A549 (cell line): ENCODE measurements around the gene FAM227A. TPM values are rescaled to one million over a fixed set of nuclear protein-coding genes. Genes with fewer than 3 reads are reported as not detected.

Experiments
- ATAC-seq, 2 experiments: fragments of 200-7000 bp in 1 of 2; fragments of >200 bp in 1 of 2; cut with Nextera tagmentation in 1 of 2; cut with Tn5 transposase in 1 of 2; 3 replicates each; pipeline versions ENCODE4 v1.8.0 to v1.9.1; 2018 to 2020; ENCODE audit warnings: mild to moderate bottlenecking in 1 of 2, moderate library complexity in 1 of 2
- CTCF ChIA-PET: fragments of 300-600 bp; sonication (Branson Sonifier 250); formaldehyde crosslinking; extraction: SDS; loops from one replicate; lab custom pipeline; 2021; ENCODE audit warnings: antibody characterized with exemption, inconsistent platforms; lab: Yijun Ruan, JAX
- POLR2A ChIA-PET: fragments of 350-600 bp; formaldehyde crosslinking; extraction: SDS; loops from one replicate; lab custom pipeline; 2021; ENCODE audit warnings: antibody characterized with exemption, inconsistent platforms; lab: Yijun Ruan, JAX
- DNase-seq, 2 experiments: peaks; one replicate each; pipeline versions ENCODE4 v3.0.0 to v3.0.0-alpha.2; 2011 to 2016; ENCODE audit warnings: low read depth in 1 of 2, low spot score in 1 of 2
- FAIRE-seq: peaks from 2 replicates; lab custom pipeline; 2011; peaks lifted over from hg19 to GRCh38; lab: Jason Lieb, UNC
- H3K27ac ChIP-seq, 2 experiments: fragments of >200 bp; sonication (Bioruptor Twin); formaldehyde crosslinking; 3 replicates each; pipeline ENCODE4 v1.5.1; 2016 to 2017
- H3K4me1 ChIP-seq: fragments of >200 bp; sonication (Bioruptor Twin); formaldehyde crosslinking; 3 replicates; pipeline ENCODE4 v1.6.1; 2016
- H3K4me2 ChIP-seq: fragments of >200 bp; sonication (Bioruptor Twin); formaldehyde crosslinking; 3 replicates; pipeline ENCODE4 v1.6.1; 2016
- H3K4me3 ChIP-seq: fragments of >200 bp; sonication (Bioruptor Twin); formaldehyde crosslinking; 3 replicates; pipeline ENCODE4 v1.5.1; 2016
- H3K9me3 ChIP-seq: fragments of >200 bp; sonication (Bioruptor Twin); formaldehyde crosslinking; 3 replicates; pipeline ENCODE4 v1.6.1; 2016
- BHLHE40 ChIP-seq: IDR thresholded peaks from 2 replicates; pipeline ENCODE4 v1.6.1; 2012; ENCODE audit warnings: low read depth, low read length, inconsistent platforms
- CBX8 ChIP-seq: fragments of 200-600 bp; sonication (generic); IDR thresholded peaks from 2 replicates; pipeline ENCODE4 v1.6.1; 2016
- CHD2 ChIP-seq: fragments of 150-350 bp; IDR thresholded peaks from 2 replicates; pipeline ENCODE4 v1.6.1; 2014; ENCODE audit warnings: low read length; ENCODE audit not compliant: partially characterized antibody
- CTCF ChIP-seq: fragments of >200 bp; sonication (Bioruptor Twin); formaldehyde crosslinking; IDR thresholded peaks from 3 replicates; pipeline ENCODE4 v1.5.1; 2016
- E2F6 ChIP-seq: IDR thresholded peaks from 2 replicates; pipeline ENCODE4 v1.6.1; 2012; ENCODE audit warnings: low read depth, borderline replicate concordance
- EHF ChIP-seq: fragments of 250-450 bp; sonication (Bioruptor Pico); IDR thresholded peaks from 2 replicates; pipeline ENCODE4 v1.5.0; 2020; ENCODE audit warnings: mild to moderate bottlenecking
- EHMT2 ChIP-seq: fragments of 200-600 bp; sonication (generic); IDR thresholded peaks from 2 replicates; pipeline ENCODE4 v1.6.1; 2016; ENCODE audit warnings: antibody characterized with exemption, low read depth, mild to moderate bottlenecking, moderate library complexity
- EP300 ChIP-seq, 2 experiments: fragments of >200 bp; sonication (Bioruptor Twin); formaldehyde crosslinking; IDR thresholded peaks; 2 replicates in 1 of 2; 3 replicates in 1 of 2; pipeline ENCODE4 v1.6.1; 2016 to 2017
- FOSB ChIP-seq: fragments of 250-450 bp; sonication (Bioruptor Pico); IDR thresholded peaks from 2 replicates; pipeline ENCODE4 v1.5.0; 2020; ENCODE audit warnings: mild to moderate bottlenecking, moderate library complexity
- GATA3 ChIP-seq: IDR thresholded peaks from 2 replicates; pipeline ENCODE4 v1.6.1; 2012; ENCODE audit warnings: borderline replicate concordance
- HOXB13 ChIP-seq: fragments of 250-450 bp; sonication (Bioruptor Pico); IDR thresholded peaks from 2 replicates; pipeline ENCODE4 v1.5.0; 2020; ENCODE audit warnings: low read depth, mild to moderate bottlenecking, moderate library complexity
- HOXB5 ChIP-seq: fragments of 250-450 bp; sonication (Bioruptor Pico); IDR thresholded peaks from 2 replicates; pipeline ENCODE4 v1.5.0; 2020; ENCODE audit warnings: mild to moderate bottlenecking, moderate library complexity
- JUN ChIP-seq, 2 experiments: fragments of >200 bp; sonication (Bioruptor Twin); formaldehyde crosslinking; IDR thresholded peaks; 2 replicates in 1 of 2; 3 replicates in 1 of 2; pipeline ENCODE4 v1.6.1; 2016 to 2017
- KDM5A ChIP-seq: fragments of 200-600 bp; sonication (generic); IDR thresholded peaks from 2 replicates; pipeline ENCODE4 v1.6.1; 2016; ENCODE audit warnings: antibody characterized with exemption, mild to moderate bottlenecking
- MAZ ChIP-seq: fragments of 150-350 bp; IDR thresholded peaks from 2 replicates; pipeline ENCODE4 v1.6.1; 2014; ENCODE audit warnings: antibody characterized with exemption, low read depth, low read length, borderline replicate concordance
- MYC ChIP-seq: IDR thresholded peaks from 2 replicates; pipeline ENCODE4 v1.6.1; 2012; ENCODE audit warnings: mild to moderate bottlenecking, inconsistent platforms, low read length, improper control_type of control experiment, borderline replicate concordance
- NR3C1 ChIP-seq: fragments of >200 bp; sonication (Bioruptor Twin); formaldehyde crosslinking; IDR thresholded peaks from 3 replicates; pipeline ENCODE4 v1.6.1; 2017
- PBX3 ChIP-seq: IDR thresholded peaks from 2 replicates; pipeline ENCODE4 v1.6.1; 2012
- RCOR1 ChIP-seq: fragments of 150-350 bp; IDR thresholded peaks from 2 replicates; pipeline ENCODE4 v1.6.1; 2014; ENCODE audit warnings: antibody characterized with exemption, low read length, low read depth
- RFX5 ChIP-seq: fragments of 450-650 bp; IDR thresholded peaks from 2 replicates; pipeline ENCODE4 v1.7.1; 2014; ENCODE audit warnings: antibody characterized with exemption, mild to moderate bottlenecking, moderate library complexity
- SMC3 ChIP-seq: fragments of >200 bp; sonication (Bioruptor Twin); formaldehyde crosslinking; IDR thresholded peaks from 3 replicates; pipeline ENCODE4 v1.6.1; 2018; ENCODE audit warnings: inconsistent platforms
- TFCP2L1 ChIP-seq: fragments of 250-450 bp; sonication (Bioruptor Pico); IDR thresholded peaks from 2 replicates; pipeline ENCODE4 v1.5.0; 2021; ENCODE audit warnings: mild to moderate bottlenecking
- TP53 ChIP-seq: fragments of 250-450 bp; sonication (Bioruptor Pico); IDR thresholded peaks from 2 replicates; pipeline ENCODE4 v1.5.0; 2021; ENCODE audit warnings: mild to moderate bottlenecking, moderate library complexity
- ZFP36 ChIP-seq: fragments of 450-650 bp; IDR thresholded peaks from 2 replicates; pipeline ENCODE4 v1.6.1; 2014; ENCODE audit warnings: borderline replicate concordance; ENCODE audit not compliant: partially characterized antibody
- ZNF302 ChIP-seq: fragments of 250-450 bp; sonication (Bioruptor Pico); IDR thresholded peaks from 2 replicates; pipeline ENCODE4 v1.9.0; 2021; ENCODE audit warnings: inconsistent platforms, mild to moderate bottlenecking, moderate library complexity
- WGBS: methylation state at CpG from one replicate; pipeline ENCODE4 v1.1.6; 2017; ENCODE audit errors: missing lambda C conversion rate; 5-methylcytosine and 5-hydroxymethylcytosine counted together
- polyA plus RNA-seq, 4 experiments: library from polyadenylated mRNA; depleted of rRNA in 3 of 4; stranded (reverse); fragments of >200 nt; fragmentation: RNase III in 1 of 4; extraction: RNeasy Plus Mini Kit Qiagen cat#74134 plus additional on column Dnase treatment in 1 of 4; gene quantifications; 2 replicates in 3 of 4; 3 replicates in 1 of 4; pipeline ENCODE4 v1.2.3, GENCODE V29; 2011 to 2017
- TF ChIP-seq, protein P1 (sequence below): fragments of >200 bp; sonication (Bioruptor Twin); formaldehyde crosslinking; IDR thresholded peaks from 2 replicates; pipeline ENCODE4 v1.6.1; 2016
- TF ChIP-seq, protein P2 (sequence below): fragments of 450-650 bp; IDR thresholded peaks from 2 replicates; pipeline ENCODE4 v1.6.1; 2014; ENCODE audit warnings: antibody characterized with exemption

FAM227A gene
- polyA plus RNA-seq, 2 of the 4 experiments (the other 2 are of a cell fraction) = 1.4 to 3.5 TPM

DNA sequence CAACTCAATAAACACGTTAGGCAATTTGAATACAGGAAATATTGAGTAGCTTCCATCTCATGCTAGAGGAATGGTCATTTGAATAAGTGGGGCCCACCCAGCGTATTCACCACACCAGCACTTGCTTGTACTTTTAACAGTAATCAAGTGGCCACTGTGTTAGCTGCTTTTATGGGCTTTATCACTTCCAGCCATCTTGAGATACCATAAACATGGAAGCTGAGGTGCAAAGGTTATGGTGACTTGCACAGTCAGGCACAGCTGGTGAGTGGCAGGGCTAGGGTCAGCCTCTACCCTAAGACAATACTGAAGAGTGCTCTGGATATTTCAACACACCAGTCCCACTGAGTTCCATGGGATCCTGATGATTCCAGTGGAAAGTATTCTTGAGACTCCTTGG lies 37.9 kb upstream of the FAM227A start:
- WGBS = 88% methylated on average over 2 of the region's 2 CpGs
- CTCF ChIA-PET = no interaction called here
- DNase-seq (no peak), FAIRE-seq (no peak), ATAC-seq (no peak)
- no peak overlapping the region for H3K4me2 ChIP-seq
- TF ChIP-seq EP300 (IDR thresholded peaks at IDR 0.05) (no peak), ZFP36 (no peak), TFCP2L1 (CRISPR knock-in tag) (no peak), RFX5 (no peak), KDM5A (no peak), NR3C1 (no peak), HOXB13 (no peak), CHD2 (no peak), BHLHE40 (no peak), RCOR1 (no peak), FOSB (CRISPR knock-in tag) (no peak), JUN (IDR thresholded peaks at IDR 0.05) (no peak), CTCF (no peak)
- no peak overlapping the region for H3K4me3 ChIP-seq
- no peak overlapping the region for H3K27ac ChIP-seq
- no peaks in the 10 kb centered on the region for H3K9me3 ChIP-seq
- H3K4me1 ChIP-seq = peaks cover 45% of the 10 kb centered on the region
- POLR2A ChIA-PET = no interaction called here

- ChIA-PET POLR2A (no interaction called here), CTCF (interaction anchor here (0.6 to 3.8 kb wide), 3 partner anchors 7 to 237 kb away, joined by 3 to 23 read pairs (median 3); partner anchors contain the start of gene TOMM22)
- FAIRE-seq (no peak), DNase-seq (no peak), ATAC-seq (no peak)
- 75% methylated on average over 1 of the region's 1 CpG for WGBS
- TF ChIP-seq JUN (IDR thresholded peaks at IDR 0.05) (no peak), TFCP2L1 (CRISPR knock-in tag) (no peak), EHMT2 (no peak), CBX8 (no peak), TP53 (CRISPR knock-in tag) (no peak), SMC3 (no peak), MYC (no peak), PBX3 (no peak), ZNF302 (no peak), E2F6 (no peak), GATA3 (no peak), HOXB5 (CRISPR knock-in tag) (no peak), NR3C1 (no peak), MAZ (no peak), EHF (CRISPR knock-in tag) (no peak)
- TF ChIP-seq, protein P1, sequence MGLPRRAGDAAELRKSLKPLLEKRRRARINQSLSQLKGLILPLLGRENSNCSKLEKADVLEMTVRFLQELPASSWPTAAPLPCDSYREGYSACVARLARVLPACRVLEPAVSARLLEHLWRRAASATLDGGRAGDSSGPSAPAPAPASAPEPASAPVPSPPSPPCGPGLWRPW = no peak
- TF ChIP-seq, protein P2, sequence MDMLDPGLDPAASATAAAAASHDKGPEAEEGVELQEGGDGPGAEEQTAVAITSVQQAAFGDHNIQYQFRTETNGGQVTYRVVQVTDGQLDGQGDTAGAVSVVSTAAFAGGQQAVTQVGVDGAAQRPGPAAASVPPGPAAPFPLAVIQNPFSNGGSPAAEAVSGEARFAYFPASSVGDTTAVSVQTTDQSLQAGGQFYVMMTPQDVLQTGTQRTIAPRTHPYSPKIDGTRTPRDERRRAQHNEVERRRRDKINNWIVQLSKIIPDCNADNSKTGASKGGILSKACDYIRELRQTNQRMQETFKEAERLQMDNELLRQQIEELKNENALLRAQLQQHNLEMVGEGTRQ = no peak
- Histone ChIP-seq H3K4me3 (no peak overlapping the region), H3K27ac (no peak overlapping the region), H3K4me1 (peaks cover 1% of the 10 kb centered on the region; the same call in 2 of the 3 replicates), H3K9me3 (no peaks in the 10 kb centered on the region), H3K4me2 (no peak overlapping the region)
Observed at GRCh38 chr22:38689651-38690050, 33.5 kb upstream of the FAM227A start.
